ENCODE data around the gene TLR3.

TLR3 gene

DNA sequence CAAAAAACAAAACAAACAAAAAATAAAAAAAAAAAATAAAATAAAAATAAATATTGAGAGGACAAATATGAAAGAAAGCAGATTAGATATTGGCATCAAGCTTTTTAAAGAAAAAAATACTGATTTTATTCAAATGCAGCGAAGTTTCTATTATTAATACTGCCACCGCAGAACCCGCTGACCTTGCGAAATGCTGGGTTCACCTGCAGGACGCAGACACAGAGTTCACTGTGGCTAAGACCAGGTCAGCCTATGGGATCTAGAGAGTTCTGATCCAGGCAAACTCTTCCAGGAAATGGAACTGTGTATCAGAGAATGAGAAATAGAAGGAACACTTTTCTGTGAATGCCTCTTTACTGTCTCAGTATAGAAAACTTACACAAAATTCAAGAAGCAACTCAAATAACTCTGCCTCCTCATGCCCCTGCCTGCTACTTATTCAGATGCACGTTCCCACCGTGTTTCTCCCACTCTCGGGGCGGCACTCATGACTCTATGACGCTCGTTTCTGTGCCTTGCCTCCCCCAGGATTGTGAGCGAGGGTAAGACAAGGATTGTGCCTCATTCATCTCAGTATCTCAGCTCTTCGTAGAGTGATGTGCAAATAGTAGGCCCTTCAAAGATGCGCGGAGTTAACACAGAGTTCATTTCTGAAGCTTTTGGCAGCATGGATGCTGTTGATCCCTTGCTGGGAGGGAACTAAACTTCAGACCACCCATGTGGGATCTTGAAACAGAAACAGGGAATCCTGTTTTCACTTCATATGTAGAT is 44.1 kb upstream of the TLR3 start:
- H3K4me3 ChIP-seq (ENCODE audit: low read depth, low read length): no peak overlapping the region
- TF ChIP-seq, protein P1, sequence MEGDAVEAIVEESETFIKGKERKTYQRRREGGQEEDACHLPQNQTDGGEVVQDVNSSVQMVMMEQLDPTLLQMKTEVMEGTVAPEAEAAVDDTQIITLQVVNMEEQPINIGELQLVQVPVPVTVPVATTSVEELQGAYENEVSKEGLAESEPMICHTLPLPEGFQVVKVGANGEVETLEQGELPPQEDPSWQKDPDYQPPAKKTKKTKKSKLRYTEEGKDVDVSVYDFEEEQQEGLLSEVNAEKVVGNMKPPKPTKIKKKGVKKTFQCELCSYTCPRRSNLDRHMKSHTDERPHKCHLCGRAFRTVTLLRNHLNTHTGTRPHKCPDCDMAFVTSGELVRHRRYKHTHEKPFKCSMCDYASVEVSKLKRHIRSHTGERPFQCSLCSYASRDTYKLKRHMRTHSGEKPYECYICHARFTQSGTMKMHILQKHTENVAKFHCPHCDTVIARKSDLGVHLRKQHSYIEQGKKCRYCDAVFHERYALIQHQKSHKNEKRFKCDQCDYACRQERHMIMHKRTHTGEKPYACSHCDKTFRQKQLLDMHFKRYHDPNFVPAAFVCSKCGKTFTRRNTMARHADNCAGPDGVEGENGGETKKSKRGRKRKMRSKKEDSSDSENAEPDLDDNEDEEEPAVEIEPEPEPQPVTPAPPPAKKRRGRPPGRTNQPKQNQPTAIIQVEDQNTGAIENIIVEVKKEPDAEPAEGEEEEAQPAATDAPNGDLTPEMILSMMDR (IDR thresholded peaks at IDR 0.05; ENCODE audit: low read depth, low read length): no peak

DNA sequence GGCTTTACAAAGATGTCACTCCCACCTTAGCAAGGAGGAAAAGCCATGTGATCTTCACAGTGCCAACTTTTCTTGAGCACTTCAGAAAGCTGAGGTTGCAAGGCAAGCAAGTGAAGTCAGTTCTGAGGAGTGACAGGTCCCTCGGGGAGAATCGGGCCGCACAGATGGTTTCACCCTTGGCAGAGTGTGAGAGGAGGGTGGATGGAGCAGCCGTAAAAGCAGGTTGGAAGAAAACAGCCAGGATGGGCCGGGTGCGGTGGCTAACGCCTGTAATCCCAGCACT is 43.6 kb upstream of the TLR3 start:
- no peak overlapping the region for H3K4me3 ChIP-seq (ENCODE audit: low read depth, low read length)
- TF ChIP-seq, protein P1 (IDR thresholded peaks at IDR 0.05; ENCODE audit: low read depth, low read length): no peak

DNA sequence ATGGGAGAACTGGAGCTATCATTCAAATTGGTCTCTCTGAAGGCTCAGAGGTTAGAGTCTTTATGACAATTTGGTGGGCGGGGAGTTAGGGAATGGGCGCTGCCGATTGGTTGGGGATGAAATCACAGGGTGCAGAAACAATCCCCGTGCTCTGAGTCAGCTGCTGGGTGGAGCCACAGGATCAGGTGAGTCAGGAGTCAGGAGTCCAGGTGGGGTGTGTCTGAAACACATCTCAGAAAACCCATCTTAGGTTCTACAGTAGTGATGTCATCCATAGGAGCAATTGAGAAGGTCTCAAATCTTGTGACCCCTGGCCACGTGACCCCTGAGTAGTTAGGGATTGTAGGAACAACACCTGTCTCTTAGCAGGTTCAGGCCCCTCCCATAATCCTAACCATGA is 41.6 kb upstream of the TLR3 start:
- TF ChIP-seq, protein P1 (IDR thresholded peaks at IDR 0.05; ENCODE audit: low read depth, low read length): no peak

DNA sequence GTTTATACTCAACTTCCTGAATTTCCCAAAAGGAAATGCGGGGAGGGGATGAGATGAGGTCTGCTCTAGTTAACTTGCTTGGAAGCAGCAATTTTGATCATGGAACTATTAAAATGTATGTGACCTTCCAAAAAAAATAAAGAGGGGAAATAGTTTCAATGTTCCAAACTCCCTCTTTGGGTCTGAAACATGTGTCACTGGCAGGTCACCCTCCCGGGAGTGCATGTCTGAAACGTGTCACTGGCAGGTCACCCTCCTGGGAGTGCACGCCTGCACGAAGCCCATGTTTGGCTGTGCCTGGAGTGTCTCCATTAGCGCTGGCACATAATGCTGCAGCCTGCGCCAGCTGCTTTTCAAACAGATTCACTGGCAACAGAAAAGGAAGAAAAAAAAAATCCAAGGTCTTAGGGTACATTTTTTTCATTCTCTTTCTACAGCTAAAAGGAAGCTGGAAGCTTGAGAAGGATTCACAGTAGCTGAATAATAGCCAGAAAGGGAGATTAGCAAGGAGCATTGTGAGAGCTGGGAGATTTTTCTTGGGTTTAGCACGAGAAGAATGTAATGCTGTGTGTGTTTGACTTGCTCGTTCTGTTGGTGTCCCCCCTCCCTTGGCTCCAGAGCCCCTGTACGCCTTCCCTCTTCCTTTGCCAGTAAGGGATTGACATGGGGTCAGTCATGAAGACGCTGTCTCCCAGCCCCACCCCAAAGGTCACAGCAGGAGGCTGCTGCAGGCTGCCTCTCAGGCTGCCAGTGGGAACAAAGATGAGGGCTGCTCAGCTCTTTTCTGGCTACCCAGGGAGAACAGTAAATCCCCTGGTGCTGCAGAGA is 39.2 kb upstream of the TLR3 start:
- TF ChIP-seq, protein P1 (IDR thresholded peaks at IDR 0.05; ENCODE audit: low read depth, low read length): no peak

More for the DNA sequence above, 41.6 kb upstream of the TLR3 start:
- no peak overlapping the region for H3K4me3 ChIP-seq (ENCODE audit: low read depth, low read length)

DNA sequence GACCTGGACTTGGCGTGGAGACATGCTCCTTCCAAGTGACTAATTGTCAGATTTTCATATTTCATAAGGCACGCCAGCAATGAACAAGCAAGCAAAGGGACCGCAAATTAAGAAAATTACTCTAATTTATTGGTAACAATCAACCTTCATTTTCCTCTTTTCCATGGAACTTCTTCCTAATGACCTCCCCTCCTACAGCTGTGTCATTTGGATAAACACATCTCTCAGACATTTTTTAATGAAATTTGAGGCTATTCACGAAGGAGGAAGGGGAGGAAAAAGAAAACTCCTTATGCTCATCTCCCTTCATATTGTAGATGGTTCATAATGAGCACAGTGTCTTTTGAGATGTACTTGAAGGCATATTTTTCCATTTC is 38.6 kb upstream of the TLR3 start:
- no peak overlapping the region for H3K4me3 ChIP-seq (ENCODE audit: low read depth, low read length)
- TF ChIP-seq, protein P1 (IDR thresholded peaks at IDR 0.05; ENCODE audit: low read depth, low read length): no peak

More for the DNA sequence above, 39.2 kb upstream of the TLR3 start:
- H3K4me3 ChIP-seq (ENCODE audit: low read depth, low read length): no peak overlapping the region

DNA sequence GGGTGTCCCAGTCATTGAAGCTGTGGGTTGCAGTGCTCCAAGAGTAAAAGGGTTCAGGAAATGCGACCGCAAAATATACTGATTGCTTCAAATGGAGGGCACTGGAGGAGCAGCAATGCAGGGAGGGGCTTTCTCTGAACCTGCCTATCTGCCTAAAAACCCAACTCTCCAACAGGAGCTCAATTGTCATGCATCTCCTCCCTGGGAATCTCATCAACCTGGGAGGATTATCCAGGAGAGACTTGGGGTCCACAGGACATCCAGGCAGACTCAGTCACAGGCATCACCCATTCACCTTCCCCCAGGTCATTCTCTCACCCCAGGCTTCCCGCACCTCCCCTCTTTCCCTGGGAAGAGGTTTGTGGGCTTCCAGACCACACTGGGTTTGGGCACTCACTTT is 38.2 kb upstream of the TLR3 start:
- TF ChIP-seq, protein P1 (IDR thresholded peaks at IDR 0.05; ENCODE audit: low read depth, low read length): no peak
- H3K4me3 ChIP-seq (ENCODE audit: low read depth, low read length): no peak overlapping the region

DNA sequence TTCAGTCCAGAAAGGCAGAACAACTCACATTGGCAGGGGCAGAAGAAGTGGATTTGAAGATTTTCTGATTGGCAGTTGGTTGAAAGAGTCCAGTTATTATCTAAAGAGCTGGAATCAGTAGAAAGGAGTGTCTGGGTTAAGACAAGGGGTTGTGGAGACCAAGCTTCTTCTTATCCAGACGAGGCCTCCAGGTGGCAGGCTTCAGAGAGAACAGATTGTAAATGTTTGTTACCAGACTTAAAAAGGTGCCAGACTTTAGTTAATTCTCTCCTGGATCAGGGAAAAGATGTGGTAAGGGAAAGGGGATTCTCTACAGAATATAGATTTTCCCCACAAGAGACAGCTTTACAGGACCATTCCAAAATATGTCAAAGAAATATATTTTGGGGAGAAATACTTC is 36.7 kb upstream of the TLR3 start:
- TF ChIP-seq, protein P1 (IDR thresholded peaks at IDR 0.05; ENCODE audit: low read depth, low read length): no peak
- no peak overlapping the region for H3K4me3 ChIP-seq (ENCODE audit: low read depth, low read length)
